A549 (cell line): Measurements from ENCODE around the gene MALAT1. TPM values are rescaled to one million over a fixed set of nuclear protein-coding genes. Genes with fewer than 3 reads are reported as not detected.

Source experiments
- ATAC-seq, 2 experiments: fragments of 200-7000 bp in 1 of 2; fragments of >200 bp in 1 of 2; cut with Nextera tagmentation in 1 of 2; cut with Tn5 transposase in 1 of 2; 3 replicates each; pipeline versions ENCODE4 v1.8.0 to v1.9.1; 2018 to 2020; ENCODE audit warnings: mild to moderate bottlenecking in 1 of 2, moderate library complexity in 1 of 2
- CTCF ChIA-PET: fragments of 300-600 bp; sonication (Branson Sonifier 250); formaldehyde crosslinking; extraction: SDS; loops from one replicate; lab custom pipeline; 2021; ENCODE audit warnings: antibody characterized with exemption, inconsistent platforms; lab: Yijun Ruan, JAX
- POLR2A ChIA-PET: fragments of 350-600 bp; formaldehyde crosslinking; extraction: SDS; loops from one replicate; lab custom pipeline; 2021; ENCODE audit warnings: antibody characterized with exemption, inconsistent platforms; lab: Yijun Ruan, JAX
- DNase-seq, 2 experiments: peaks; one replicate each; pipeline versions ENCODE4 v3.0.0 to v3.0.0-alpha.2; 2011 to 2016; ENCODE audit warnings: low read depth in 1 of 2, low spot score in 1 of 2
- FAIRE-seq: peaks from 2 replicates; lab custom pipeline; 2011; peaks lifted over from hg19 to GRCh38; lab: Jason Lieb, UNC
- H3K27ac ChIP-seq, 2 experiments: fragments of >200 bp; sonication (Bioruptor Twin); formaldehyde crosslinking; 3 replicates each; pipeline ENCODE4 v1.5.1; 2016 to 2017
- H3K4me1 ChIP-seq: fragments of >200 bp; sonication (Bioruptor Twin); formaldehyde crosslinking; 3 replicates; pipeline ENCODE4 v1.6.1; 2016
- H3K4me2 ChIP-seq: fragments of >200 bp; sonication (Bioruptor Twin); formaldehyde crosslinking; 3 replicates; pipeline ENCODE4 v1.6.1; 2016
- H3K4me3 ChIP-seq: fragments of >200 bp; sonication (Bioruptor Twin); formaldehyde crosslinking; 3 replicates; pipeline ENCODE4 v1.5.1; 2016
- H3K9me3 ChIP-seq: fragments of >200 bp; sonication (Bioruptor Twin); formaldehyde crosslinking; 3 replicates; pipeline ENCODE4 v1.6.1; 2016
- CBX2 ChIP-seq: fragments of 200-600 bp; sonication (generic); IDR thresholded peaks from 2 replicates; pipeline ENCODE4 v1.6.1; 2016; ENCODE audit warnings: low read depth, mild to moderate bottlenecking, borderline replicate concordance
- EP300 ChIP-seq, 2 experiments: fragments of >200 bp; sonication (Bioruptor Twin); formaldehyde crosslinking; IDR thresholded peaks; 2 replicates in 1 of 2; 3 replicates in 1 of 2; pipeline ENCODE4 v1.6.1; 2016 to 2017
- ESRRA ChIP-seq: fragments of 150-350 bp; IDR thresholded peaks from 2 replicates; pipeline ENCODE4 v1.6.1; 2014; ENCODE audit warnings: mild to moderate bottlenecking, low read length, borderline replicate concordance
- FOSB ChIP-seq: fragments of 250-450 bp; sonication (Bioruptor Pico); IDR thresholded peaks from 2 replicates; pipeline ENCODE4 v1.5.0; 2020; ENCODE audit warnings: mild to moderate bottlenecking, moderate library complexity
- FOSL2 ChIP-seq, 2 experiments: fragments of 450-650 bp in 1 of 2; fragments of >200 bp in 1 of 2; sonication (Bioruptor Twin) in 1 of 2; formaldehyde crosslinking; IDR thresholded peaks; 2 replicates each; pipeline versions ENCODE4 v1.5.0 to v1.6.1; 2016 to 2020; ENCODE audit warnings: mild to moderate bottlenecking in 1 of 2, moderate library complexity in 1 of 2
- FOXS1 ChIP-seq: fragments of 250-450 bp; sonication (Bioruptor Pico); IDR thresholded peaks from 2 replicates; pipeline ENCODE4 v1.5.0; 2020; ENCODE audit warnings: mild to moderate bottlenecking, moderate library complexity
- GATA3 ChIP-seq: IDR thresholded peaks from 2 replicates; pipeline ENCODE4 v1.6.1; 2012; ENCODE audit warnings: borderline replicate concordance
- HDAC2 ChIP-seq: fragments of 200-600 bp; sonication (generic); IDR thresholded peaks from 2 replicates; pipeline ENCODE4 v1.6.1; 2016
- KDM5A ChIP-seq: fragments of 200-600 bp; sonication (generic); IDR thresholded peaks from 2 replicates; pipeline ENCODE4 v1.6.1; 2016; ENCODE audit warnings: antibody characterized with exemption, mild to moderate bottlenecking
- MAFK ChIP-seq: fragments of 450-650 bp; IDR thresholded peaks from 2 replicates; pipeline ENCODE4 v1.6.1; 2014; ENCODE audit not compliant: partially characterized antibody
- NFE2L2 ChIP-seq: fragments of 150-350 bp; conservative IDR thresholded peaks from 2 replicates; pipeline ENCODE4 v1.6.1; 2014; ENCODE audit warnings: low read length
- PHF8 ChIP-seq: fragments of 200-600 bp; sonication (generic); IDR thresholded peaks from 2 replicates; pipeline ENCODE4 v1.6.1; 2016; ENCODE audit warnings: low read depth, mild to moderate bottlenecking, antibody characterized with exemption, moderate library complexity, borderline replicate concordance
- RAD21 ChIP-seq, 2 experiments: fragments of >200 bp in 1 of 2; sonication (Bioruptor Twin) in 1 of 2; formaldehyde crosslinking in 1 of 2; IDR thresholded peaks in 1 of 2; conservative IDR thresholded peaks in 1 of 2; 2 replicates in 1 of 2; 3 replicates in 1 of 2; pipeline ENCODE4 v1.6.1; 2012 to 2018; ENCODE audit warnings: inconsistent platforms in 1 of 2
- RCOR1 ChIP-seq: fragments of 150-350 bp; IDR thresholded peaks from 2 replicates; pipeline ENCODE4 v1.6.1; 2014; ENCODE audit warnings: antibody characterized with exemption, low read length, low read depth
- TFCP2L1 ChIP-seq: fragments of 250-450 bp; sonication (Bioruptor Pico); IDR thresholded peaks from 2 replicates; pipeline ENCODE4 v1.5.0; 2021; ENCODE audit warnings: mild to moderate bottlenecking
- TP53 ChIP-seq: fragments of 250-450 bp; sonication (Bioruptor Pico); IDR thresholded peaks from 2 replicates; pipeline ENCODE4 v1.5.0; 2021; ENCODE audit warnings: mild to moderate bottlenecking, moderate library complexity
- ZNF302 ChIP-seq: fragments of 250-450 bp; sonication (Bioruptor Pico); IDR thresholded peaks from 2 replicates; pipeline ENCODE4 v1.9.0; 2021; ENCODE audit warnings: inconsistent platforms, mild to moderate bottlenecking, moderate library complexity
- ZSCAN20 ChIP-seq: fragments of 250-450 bp; sonication (Bioruptor Pico); IDR thresholded peaks from 2 replicates; pipeline ENCODE4 v1.8.0; 2022; ENCODE audit warnings: mild to moderate bottlenecking, moderate library complexity
- WGBS: methylation state at CpG from one replicate; pipeline ENCODE4 v1.1.6; 2017; ENCODE audit errors: missing lambda C conversion rate; 5-methylcytosine and 5-hydroxymethylcytosine counted together
- polyA plus RNA-seq, 4 experiments: library from polyadenylated mRNA; depleted of rRNA in 3 of 4; stranded (reverse); fragments of >200 nt; fragmentation: RNase III in 1 of 4; extraction: RNeasy Plus Mini Kit Qiagen cat#74134 plus additional on column Dnase treatment in 1 of 4; gene quantifications; 2 replicates in 3 of 4; 3 replicates in 1 of 4; pipeline ENCODE4 v1.2.3, GENCODE V29; 2011 to 2017
- TF ChIP-seq, protein P1 (sequence below): fragments of 450-650 bp; IDR thresholded peaks from 2 replicates; pipeline ENCODE4 v1.6.1; 2014; ENCODE audit warnings: antibody characterized with exemption
- TF ChIP-seq, protein P2 (sequence below): IDR thresholded peaks from 2 replicates; pipeline ENCODE4 v1.6.1; 2012
- TF ChIP-seq, protein P3 (sequence below): fragments of >200 bp; sonication (Bioruptor Twin); formaldehyde crosslinking; IDR thresholded peaks from 3 replicates; pipeline ENCODE4 v1.6.1; 2016
- TF ChIP-seq, protein P4 (sequence below): fragments of 150-350 bp; IDR thresholded peaks from 2 replicates; pipeline ENCODE4 v1.6.1; 2014; ENCODE audit warnings: low read depth, mild to moderate bottlenecking, low read length
- TF ChIP-seq, protein P5 (sequence below): IDR thresholded peaks from 2 replicates; pipeline ENCODE4 v1.6.1; 2012
- TF ChIP-seq, protein P6 (sequence below): fragments of >200 bp; sonication (Bioruptor Twin); formaldehyde crosslinking; IDR thresholded peaks from 3 replicates; pipeline ENCODE4 v1.5.1; 2016

Gene MALAT1
- polyA plus RNA-seq, 2 of the 4 experiments (the other 2 are of a cell fraction) = 188 to 1,041 TPM

DNA sequence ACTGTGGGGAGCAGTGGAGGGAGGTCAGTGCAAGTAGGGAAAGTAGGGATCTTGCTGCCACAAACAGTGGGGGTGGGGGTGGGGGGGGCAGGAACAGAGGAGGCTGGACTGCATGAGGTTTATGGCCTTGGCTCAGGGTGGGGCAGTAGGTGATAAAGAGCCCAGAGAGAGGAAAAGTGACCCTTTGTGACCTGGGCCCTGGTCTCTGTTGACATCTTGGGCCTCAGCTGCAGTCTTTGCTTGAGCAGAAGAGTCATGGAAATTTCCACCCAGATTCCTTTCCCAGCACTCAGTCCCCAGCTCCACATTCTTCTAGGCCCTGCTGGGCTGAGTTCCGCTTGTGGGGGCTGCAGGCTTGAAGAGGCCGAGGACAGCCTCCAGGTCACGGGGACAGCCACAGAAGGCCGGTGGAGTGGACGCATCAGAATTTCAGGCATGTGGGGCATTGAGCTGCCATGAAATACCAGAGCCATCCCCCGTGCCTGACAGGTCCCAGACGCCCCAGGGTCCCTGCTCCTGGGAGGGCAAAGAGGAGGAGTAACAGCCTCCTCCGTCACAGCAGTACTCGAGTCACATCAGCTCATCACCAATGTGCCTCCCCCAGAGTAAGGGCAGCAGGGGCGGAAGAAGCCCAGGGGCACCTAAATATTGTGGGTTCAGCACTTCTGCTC, 9.7 kb upstream of the MALAT1 start (continued):
- TF ChIP-seq NFE2L2 (no peak), FOSB (CRISPR knock-in tag) (no peak), RAD21 (conservative IDR thresholded peaks at IDR 0.05 in 1 of 2, IDR thresholded peaks at IDR 0.05 in 1 of 2) (no peak; a peak in 1 of 5 replicates), ZSCAN20 (no peak), FOSL2 (IDR thresholded peaks at IDR 0.05) (no peak), FOSL2 (CRISPR knock-in tag; IDR thresholded peaks at IDR 0.05) (peak; percentile 55), ZNF302 (CRISPR knock-in tag) (no peak), ESRRA (no peak), HDAC2 (no peak), TFCP2L1 (CRISPR knock-in tag) (no peak), MAFK (peak; percentile 88), TP53 (no peak), CBX2 (no peak), EP300 (IDR thresholded peaks at IDR 0.05) (peak in 1 of 2 experiments; percentile 47; a peak in 1 of 5 replicates), FOXS1 (CRISPR knock-in tag) (no peak), PHF8 (no peak), KDM5A (no peak), RCOR1 (no peak), GATA3 (peak; percentile 54; the same call in 1 of the 2 replicates)
- TF ChIP-seq, protein P1, sequence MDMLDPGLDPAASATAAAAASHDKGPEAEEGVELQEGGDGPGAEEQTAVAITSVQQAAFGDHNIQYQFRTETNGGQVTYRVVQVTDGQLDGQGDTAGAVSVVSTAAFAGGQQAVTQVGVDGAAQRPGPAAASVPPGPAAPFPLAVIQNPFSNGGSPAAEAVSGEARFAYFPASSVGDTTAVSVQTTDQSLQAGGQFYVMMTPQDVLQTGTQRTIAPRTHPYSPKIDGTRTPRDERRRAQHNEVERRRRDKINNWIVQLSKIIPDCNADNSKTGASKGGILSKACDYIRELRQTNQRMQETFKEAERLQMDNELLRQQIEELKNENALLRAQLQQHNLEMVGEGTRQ = peak; percentile 65; the same call in 1 of the 2 replicates
- TF ChIP-seq, protein P2, sequence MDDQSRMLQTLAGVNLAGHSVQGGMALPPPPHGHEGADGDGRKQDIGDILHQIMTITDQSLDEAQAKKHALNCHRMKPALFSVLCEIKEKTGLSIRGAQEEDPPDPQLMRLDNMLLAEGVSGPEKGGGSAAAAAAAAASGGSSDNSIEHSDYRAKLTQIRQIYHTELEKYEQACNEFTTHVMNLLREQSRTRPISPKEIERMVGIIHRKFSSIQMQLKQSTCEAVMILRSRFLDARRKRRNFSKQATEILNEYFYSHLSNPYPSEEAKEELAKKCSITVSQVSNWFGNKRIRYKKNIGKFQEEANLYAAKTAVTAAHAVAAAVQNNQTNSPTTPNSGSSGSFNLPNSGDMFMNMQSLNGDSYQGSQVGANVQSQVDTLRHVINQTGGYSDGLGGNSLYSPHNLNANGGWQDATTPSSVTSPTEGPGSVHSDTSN = no peak
- TF ChIP-seq, protein P3, sequence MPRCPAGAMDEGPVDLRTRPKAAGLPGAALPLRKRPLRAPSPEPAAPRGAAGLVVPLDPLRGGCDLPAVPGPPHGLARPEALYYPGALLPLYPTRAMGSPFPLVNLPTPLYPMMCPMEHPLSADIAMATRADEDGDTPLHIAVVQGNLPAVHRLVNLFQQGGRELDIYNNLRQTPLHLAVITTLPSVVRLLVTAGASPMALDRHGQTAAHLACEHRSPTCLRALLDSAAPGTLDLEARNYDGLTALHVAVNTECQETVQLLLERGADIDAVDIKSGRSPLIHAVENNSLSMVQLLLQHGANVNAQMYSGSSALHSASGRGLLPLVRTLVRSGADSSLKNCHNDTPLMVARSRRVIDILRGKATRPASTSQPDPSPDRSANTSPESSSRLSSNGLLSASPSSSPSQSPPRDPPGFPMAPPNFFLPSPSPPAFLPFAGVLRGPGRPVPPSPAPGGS = no peak
- TF ChIP-seq, protein P4, sequence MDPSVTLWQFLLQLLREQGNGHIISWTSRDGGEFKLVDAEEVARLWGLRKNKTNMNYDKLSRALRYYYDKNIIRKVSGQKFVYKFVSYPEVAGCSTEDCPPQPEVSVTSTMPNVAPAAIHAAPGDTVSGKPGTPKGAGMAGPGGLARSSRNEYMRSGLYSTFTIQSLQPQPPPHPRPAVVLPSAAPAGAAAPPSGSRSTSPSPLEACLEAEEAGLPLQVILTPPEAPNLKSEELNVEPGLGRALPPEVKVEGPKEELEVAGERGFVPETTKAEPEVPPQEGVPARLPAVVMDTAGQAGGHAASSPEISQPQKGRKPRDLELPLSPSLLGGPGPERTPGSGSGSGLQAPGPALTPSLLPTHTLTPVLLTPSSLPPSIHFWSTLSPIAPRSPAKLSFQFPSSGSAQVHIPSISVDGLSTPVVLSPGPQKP = no peak
- TF ChIP-seq, protein P5, sequence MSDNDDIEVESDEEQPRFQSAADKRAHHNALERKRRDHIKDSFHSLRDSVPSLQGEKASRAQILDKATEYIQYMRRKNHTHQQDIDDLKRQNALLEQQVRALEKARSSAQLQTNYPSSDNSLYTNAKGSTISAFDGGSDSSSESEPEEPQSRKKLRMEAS = peak; percentile 43; the same call in 1 of the 2 replicates

DNA sequence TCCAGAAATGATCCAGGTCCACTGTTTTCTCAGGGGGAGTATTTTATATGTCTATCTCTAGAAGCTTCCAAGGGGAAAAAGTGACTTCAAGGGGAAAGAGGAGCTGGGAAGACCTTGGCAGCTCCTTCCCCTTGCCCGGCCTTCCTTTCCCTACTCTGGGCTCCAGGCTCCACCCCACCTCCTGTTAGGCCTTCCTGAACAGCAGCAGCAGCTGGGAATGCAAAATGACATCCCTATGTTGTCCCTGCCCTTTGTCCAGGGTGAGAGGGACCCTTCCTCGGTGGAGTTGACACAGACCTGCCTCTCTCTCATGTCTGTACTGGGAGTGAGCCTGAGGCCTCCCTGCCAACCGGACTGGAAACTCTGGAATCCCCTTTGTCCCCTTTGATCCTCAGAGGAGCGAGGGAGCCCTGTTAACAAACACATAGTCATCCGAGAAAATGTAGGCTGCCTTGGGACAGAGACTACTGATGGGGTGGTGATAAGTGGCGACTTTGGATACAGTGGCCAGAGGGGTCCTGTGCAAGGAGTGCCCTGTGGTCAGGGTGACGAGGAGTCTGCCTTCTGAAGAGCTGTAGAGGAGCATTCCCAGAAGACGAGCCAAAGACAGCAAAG, 9.0 kb upstream of the MALAT1 start:
- TF ChIP-seq, protein P2 = no peak
- TF ChIP-seq TP53 = 0 out of 2 replicates have a peak, but pooled peaks have one; percentile 31
- TF ChIP-seq, protein P6, sequence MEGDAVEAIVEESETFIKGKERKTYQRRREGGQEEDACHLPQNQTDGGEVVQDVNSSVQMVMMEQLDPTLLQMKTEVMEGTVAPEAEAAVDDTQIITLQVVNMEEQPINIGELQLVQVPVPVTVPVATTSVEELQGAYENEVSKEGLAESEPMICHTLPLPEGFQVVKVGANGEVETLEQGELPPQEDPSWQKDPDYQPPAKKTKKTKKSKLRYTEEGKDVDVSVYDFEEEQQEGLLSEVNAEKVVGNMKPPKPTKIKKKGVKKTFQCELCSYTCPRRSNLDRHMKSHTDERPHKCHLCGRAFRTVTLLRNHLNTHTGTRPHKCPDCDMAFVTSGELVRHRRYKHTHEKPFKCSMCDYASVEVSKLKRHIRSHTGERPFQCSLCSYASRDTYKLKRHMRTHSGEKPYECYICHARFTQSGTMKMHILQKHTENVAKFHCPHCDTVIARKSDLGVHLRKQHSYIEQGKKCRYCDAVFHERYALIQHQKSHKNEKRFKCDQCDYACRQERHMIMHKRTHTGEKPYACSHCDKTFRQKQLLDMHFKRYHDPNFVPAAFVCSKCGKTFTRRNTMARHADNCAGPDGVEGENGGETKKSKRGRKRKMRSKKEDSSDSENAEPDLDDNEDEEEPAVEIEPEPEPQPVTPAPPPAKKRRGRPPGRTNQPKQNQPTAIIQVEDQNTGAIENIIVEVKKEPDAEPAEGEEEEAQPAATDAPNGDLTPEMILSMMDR = no peak
- POLR2A ChIA-PET = interaction anchor here (2.1 to 26.7 kb wide), 4 partner anchors 11 to 66 kb away, joined by 7 to 1006 read pairs (median 266); partner anchors contain the start of genes MALAT1 and NEAT1
- FAIRE-seq = no peak
- peak in 1 of 2 experiments; percentile 40 for DNase-seq
- peak overlapping the region; percentile 98 to 100 for H3K27ac ChIP-seq
- peak overlapping the region; percentile 77 for H3K4me2 ChIP-seq
- 49% methylated on average over 8 of the region's 8 CpGs for WGBS
- ATAC-seq = no peak
- CTCF ChIA-PET = interaction anchor here (1.0 to 30.0 kb wide), 5 partner anchors 8 to 42 kb away, joined by 3 to 947 read pairs (median 3); partner anchors contain the start of gene MALAT1
- H3K9me3 ChIP-seq = no peaks in the 10 kb centered on the region
- H3K4me1 ChIP-seq = peaks cover 97% of the 10 kb centered on the region
- no peak overlapping the region for H3K4me3 ChIP-seq
